GM12874 (cell line): Measurements from ENCODE around the gene EXD3.

Experiments used
- CTCF ChIP-seq: IDR thresholded peaks from 2 replicates; pipeline ENCODE4 v1.5.1; 2011; ENCODE audit warnings: low read depth, mild to moderate bottlenecking, control low read depth, low read length, moderate library complexity; ENCODE audit not compliant: insufficient read depth

The EXD3 gene

GRCh38 chr9:137433349-137433915, 10.5 kb upstream of the EXD3 start:
- TF ChIP-seq CTCF = no peak

- no peak for TF ChIP-seq CTCF
Observed at GRCh38 chr9:137432687-137433348, 9.9 kb upstream of the EXD3 start.

- no peak for TF ChIP-seq CTCF
Observed at GRCh38 chr9:137431416-137431931, 8.5 kb upstream of the EXD3 start.

GRCh38 chr9:137430723-137431415, 7.9 kb upstream of the EXD3 start:
- TF ChIP-seq CTCF = no peak

GRCh38 chr9:137429974-137430722, 7.2 kb upstream of the EXD3 start:
- no peak for TF ChIP-seq CTCF

GRCh38 chr9:137429546-137429890, 6.6 kb upstream of the EXD3 start:
- TF ChIP-seq CTCF = no peak
